Measurements from ENCODE around the gene SPAG7. TPM values are rescaled to one million over a fixed set of nuclear protein-coding genes. Genes with fewer than 3 reads are reported as not detected.

The SPAG7 gene
- polyA plus RNA-seq, 6 donors from 2014 or later, result 92.4 to 171 (median 104) TPM

DNA sequence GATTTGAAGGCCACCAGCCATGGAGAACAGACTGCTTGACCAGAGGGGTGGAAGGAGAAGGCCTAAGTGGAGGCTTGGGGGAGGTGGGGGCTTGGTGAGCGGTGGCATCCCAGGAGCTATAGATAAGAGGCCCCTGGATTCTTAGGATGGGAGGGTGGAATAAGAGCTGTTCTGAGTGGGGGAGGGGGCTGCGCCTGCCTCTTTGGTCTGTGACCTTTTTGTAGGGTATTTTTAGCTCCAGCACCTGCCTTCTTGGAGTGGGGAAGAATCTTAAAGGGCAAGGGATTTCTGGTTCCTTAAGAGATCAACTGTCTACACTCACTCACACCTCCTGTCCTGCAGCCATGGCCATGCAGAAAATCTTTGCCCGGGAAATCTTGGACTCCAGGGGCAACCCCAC is 16.1 kb downstream of the SPAG7 start:
- peak overlapping the region in 6 of 8 donors; percentile 2 to 99 (median 80) for H3K4me3 Mint-ChIP-seq
- DNase-seq (no peak), ATAC-seq (ENCODE audit: low read depth in 2 of 2) (no peak)
- H3K4me1 Mint-ChIP-seq, result peaks cover 24 to 27% (median 24%) of the 10 kb centered on the region in 3 donors
- peaks cover 4 to 8% of the 10 kb centered on the region in 2 donors for H3K36me3 Mint-ChIP-seq
- H3K27me3 Mint-ChIP-seq, result no peaks in the 10 kb centered on the region
- H3K9me3 Mint-ChIP-seq, result no peaks in the 10 kb centered on the region
- peak overlapping the region in 4 of 6 donors; percentile 31 to 73 (median 57) for H3K27ac Mint-ChIP-seq

DNA sequence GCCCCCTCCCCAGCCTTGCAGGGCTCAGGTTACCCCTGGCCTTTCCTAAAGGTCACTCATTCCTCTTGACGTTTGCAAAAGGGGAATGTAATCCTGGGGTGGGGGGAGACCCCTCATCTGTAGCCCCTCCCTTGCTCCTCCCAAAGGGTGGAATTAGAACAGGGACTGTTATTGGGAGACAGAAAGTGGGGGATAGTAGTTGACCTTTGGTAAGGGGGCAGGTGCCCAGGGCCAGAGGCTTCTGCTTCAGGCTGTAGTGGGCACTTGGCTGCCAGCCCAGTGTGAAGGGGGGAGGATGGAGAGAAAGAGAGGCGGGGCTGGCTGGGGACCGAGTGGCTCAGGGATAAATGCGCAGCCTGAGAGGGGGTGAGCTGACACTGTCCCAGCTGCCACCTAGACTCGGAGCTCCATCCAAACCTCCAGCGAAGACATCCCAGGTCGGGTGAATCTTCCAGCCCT is 16.8 kb downstream of the SPAG7 start, which contains the start of gene ENO3:
Gene ENO3, plus strand, starts transcription at position 374 of the 459 bp plus-strand sequence. CDS start 711 bp downstream, outside the sequence.
- Mint-ChIP-seq H3K4me3 (peak within 1 kb of the TSS; percentile 66 to 99 (median 86)), H3K9me3 (no peaks in the 10 kb centered on the region), H3K27ac (peak within 1 kb of the TSS; percentile 59 to 98 (median 86)), H3K36me3 (peaks cover 8 to 12% of the 10 kb centered on the region in 2 donors), H3K4me1 (peaks cover 26 to 30% (median 27%) of the 10 kb centered on the region in 3 donors), H3K27me3 (no peaks in the 10 kb centered on the region)
- no peak for DNase-seq
- no peak for ATAC-seq (ENCODE audit: low read depth in 2 of 2)

DNA sequence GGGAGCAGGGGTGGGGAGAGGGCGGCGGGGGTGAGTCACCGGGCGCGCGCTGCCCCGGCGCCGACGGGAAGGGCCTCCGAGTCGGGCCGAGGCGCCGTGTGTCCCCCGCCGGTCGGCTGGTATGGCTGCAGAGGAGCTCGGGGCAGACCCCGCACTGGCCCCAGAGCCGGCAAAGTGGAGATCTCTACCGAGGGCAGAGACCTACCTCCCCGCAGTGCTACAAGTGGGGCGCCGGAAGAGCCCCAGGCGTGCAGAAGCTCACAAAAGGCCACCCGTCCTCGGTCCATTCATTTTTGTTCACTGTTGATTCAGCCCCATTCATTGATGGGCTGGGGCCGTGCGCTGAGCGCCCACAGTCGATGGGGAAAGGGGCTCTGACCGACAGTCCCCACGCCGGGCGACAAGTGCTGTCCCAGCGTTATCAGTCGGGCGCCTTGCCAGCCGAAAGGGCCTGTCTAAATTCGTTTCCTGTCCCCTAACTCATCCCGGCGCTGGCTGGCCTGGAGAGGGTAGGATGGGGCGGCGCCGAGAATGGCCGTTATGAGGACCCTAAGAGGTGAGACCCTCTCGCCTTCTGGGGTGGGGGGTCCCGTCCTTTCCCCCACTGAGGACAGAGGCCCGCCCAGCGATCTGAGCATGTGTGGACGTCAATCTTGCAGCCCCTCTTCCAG is 17.4 kb downstream of the SPAG7 start:
- H3K4me3 Mint-ChIP-seq, result peak overlapping the region; percentile 66 to 99 (median 86)
- peaks cover 31 to 35% (median 32%) of the 10 kb centered on the region in 3 donors for H3K4me1 Mint-ChIP-seq
- no peaks in the 10 kb centered on the region for H3K27me3 Mint-ChIP-seq
- H3K36me3 Mint-ChIP-seq, result peaks cover 12 to 18% of the 10 kb centered on the region in 2 donors
- ATAC-seq (ENCODE audit: low read depth in 2 of 2) (peak in 1 of 2 donors; percentile 4), DNase-seq (no peak)
- peak overlapping the region; percentile 24 to 98 (median 83) for H3K27ac Mint-ChIP-seq
- H3K9me3 Mint-ChIP-seq, result no peaks in the 10 kb centered on the region

DNA sequence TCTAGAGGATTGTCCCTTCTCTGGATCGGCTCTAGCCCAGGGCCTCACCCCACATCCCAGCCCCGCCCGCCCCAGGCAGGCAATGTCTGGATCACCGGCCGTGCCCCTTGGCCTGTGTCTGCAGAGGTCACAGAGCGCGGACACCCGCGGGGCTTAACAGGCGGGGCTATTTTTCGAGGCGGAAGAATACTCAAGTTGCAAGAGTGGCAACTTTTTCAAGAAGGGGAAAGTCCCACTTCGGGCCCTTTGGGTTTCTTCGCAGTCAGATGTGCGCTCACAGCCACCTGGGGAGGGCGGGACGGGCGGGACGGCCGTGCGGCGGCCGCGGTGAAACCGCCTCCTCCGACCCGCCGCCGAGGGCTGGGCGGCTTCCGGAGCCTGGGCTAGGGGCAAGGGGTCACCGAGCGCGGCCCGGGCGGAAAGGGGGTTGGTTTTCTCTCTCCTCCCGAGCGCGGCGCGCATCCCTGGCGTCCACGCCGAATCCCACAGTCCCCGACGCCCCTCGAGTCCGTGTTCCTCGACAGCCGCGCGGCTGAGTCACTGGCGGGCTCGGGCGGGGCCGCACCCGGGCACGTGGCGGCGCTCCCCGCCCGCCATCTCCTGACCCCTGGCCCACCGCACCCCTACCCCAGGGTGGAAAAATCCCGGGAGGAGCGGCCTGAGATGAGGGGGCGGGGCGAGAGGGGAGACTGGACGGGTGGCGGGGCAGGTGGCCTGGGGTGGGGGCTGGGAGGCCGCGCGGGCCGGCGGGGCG is 18.1 kb downstream of the SPAG7 start:
- peak overlapping the region; percentile 85 to 100 (median 99) for H3K4me3 Mint-ChIP-seq
- H3K27me3 Mint-ChIP-seq, result no peaks in the 10 kb centered on the region
- H3K9me3 Mint-ChIP-seq, result no peaks in the 10 kb centered on the region
- H3K27ac Mint-ChIP-seq, result peak overlapping the region; percentile 83 to 98 (median 92)
- H3K4me1 Mint-ChIP-seq, result peaks cover 38 to 43% (median 39%) of the 10 kb centered on the region in 3 donors
- DNase-seq (peak; percentile 85), ATAC-seq (ENCODE audit: low read depth in 2 of 2) (peak; percentile 64 to 65)
- H3K36me3 Mint-ChIP-seq, result peaks cover 14 to 21% of the 10 kb centered on the region in 2 donors

DNA sequence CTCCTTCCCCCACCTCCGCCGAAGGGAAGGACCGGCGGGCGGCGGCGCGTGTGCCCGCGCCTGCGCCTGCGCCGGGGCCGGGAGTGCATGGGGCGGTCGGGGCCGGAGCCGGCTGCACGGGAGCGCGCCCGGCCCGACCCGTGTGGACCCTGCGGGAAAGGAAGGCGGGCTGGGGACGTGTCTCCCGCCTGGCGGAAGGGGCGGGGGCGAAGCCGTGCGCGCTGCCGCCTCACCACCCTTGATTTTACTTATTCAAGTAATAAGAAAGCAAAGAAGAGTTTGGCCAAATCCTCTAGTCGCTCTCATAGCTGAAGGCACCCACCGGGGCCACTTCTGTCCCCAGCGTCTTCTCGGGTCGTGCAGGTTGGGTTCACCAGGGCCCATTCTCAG is 18.7 kb downstream of the SPAG7 start:
- Mint-ChIP-seq H3K4me3 (peak overlapping the region; percentile 97 to 100 (median 99)), H3K36me3 (peaks cover 14 to 27% of the 10 kb centered on the region in 2 donors), H3K9me3 (no peaks in the 10 kb centered on the region), H3K4me1 (peaks cover 44 to 48% (median 44%) of the 10 kb centered on the region in 3 donors), H3K27me3 (no peaks in the 10 kb centered on the region), H3K27ac (peak overlapping the region; percentile 98 to 100 (median 98))
- DNase-seq (peak; percentile 78), ATAC-seq (ENCODE audit: low read depth in 2 of 2) (peak; percentile 56 to 57)

DNA sequence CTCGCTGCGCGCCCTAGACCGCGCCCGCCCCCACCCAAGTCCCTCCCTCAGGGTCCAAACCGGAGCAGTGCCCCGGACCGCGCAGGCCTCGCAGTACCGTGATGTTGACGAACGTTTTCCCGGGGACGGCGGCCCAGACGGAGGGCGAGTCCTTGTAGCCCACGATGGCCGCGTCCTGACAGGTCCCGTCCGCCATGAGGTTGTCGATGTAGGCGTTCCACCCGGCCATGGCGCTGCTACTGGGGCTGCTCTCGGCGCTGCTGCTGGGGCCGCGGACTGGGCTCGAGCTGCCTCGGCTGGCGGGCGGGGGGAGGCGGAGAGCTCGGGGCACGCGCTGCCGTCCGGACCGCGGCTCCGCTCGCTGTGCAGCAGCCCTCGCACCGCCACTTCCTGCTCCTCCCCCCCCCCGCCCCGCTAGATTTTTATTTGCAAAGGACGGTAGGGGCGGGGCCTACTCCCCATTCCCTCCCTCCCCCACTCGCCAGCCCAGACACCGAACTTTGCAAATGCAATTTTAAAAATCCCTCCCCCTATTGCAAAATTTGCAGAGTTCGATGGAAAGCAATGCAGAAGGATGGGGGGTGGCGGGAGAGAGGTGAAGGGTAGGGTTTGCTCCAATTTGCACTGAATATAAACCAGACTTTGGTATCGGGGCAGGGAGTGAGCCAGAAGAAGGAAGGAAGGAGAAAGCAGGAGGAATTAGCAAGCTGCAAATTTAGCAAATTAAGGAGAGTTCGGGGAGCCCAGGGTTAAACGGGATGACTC is 19.3 kb downstream of the SPAG7 start, which contains the start of gene PFN1:
Gene PFN1, minus strand, starts transcription at position 365 of the 765 bp plus-strand sequence. Its CDS starts 136 bp downstream, at position 229.
- no peaks in the 10 kb centered on the region for H3K27me3 Mint-ChIP-seq
- peaks cover 14 to 28% of the 10 kb centered on the region in 2 donors for H3K36me3 Mint-ChIP-seq
- peak within 1 kb of the TSS; percentile 97 to 100 (median 99) for H3K4me3 Mint-ChIP-seq
- DNase-seq, result peak; percentile 88
- H3K27ac Mint-ChIP-seq, result peak within 1 kb of the TSS; percentile 98 to 100 (median 98)
- no peaks in the 10 kb centered on the region for H3K9me3 Mint-ChIP-seq
- H3K4me1 Mint-ChIP-seq, result peaks cover 47 to 51% (median 50%) of the 10 kb centered on the region in 3 donors
- ATAC-seq (ENCODE audit: low read depth in 2 of 2), result peak; percentile 45 to 52

DNA sequence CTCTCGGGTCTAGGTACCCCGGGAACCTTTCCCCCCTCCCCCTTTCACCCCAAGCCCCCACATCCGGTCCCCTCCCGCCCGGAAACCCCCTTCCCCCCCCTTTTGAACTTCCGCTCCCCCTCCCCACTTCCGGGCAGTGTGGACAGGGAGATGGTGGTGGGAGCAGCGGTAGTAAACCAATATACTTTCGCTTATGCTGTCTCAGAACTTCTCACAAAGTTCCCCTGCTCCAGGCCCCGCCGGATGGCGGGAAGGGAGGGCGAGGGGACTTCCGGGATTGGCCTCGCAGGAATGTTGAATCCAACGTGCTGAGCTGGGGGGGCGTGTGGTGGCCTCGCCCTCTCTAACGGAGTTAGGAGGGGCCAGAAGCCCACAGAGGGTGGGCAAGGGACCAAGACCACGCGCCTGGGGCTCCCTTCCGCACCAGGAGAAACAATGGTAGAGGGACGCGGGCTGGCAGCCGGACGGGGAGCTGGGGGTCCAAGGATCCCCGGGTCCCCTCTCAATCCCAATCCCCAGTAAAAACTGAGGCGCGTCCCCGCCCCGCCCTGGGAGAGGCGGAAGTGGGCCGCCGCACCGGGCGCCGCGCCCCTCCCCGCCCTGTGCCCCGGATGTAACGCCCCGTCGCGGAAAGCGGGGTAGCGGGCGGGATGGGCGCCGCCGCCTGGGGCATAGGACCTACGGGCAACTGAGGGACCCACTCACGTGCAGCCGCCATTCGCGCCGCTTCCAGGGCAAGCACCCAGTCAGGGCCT is 20.0 kb downstream of the SPAG7 start:
- peaks cover 53 to 59% (median 57%) of the 10 kb centered on the region in 3 donors for H3K4me1 Mint-ChIP-seq
- DNase-seq, result peak; percentile 61
- H3K4me3 Mint-ChIP-seq, result peak overlapping the region; percentile 97 to 100 (median 99)
- H3K27me3 Mint-ChIP-seq, result no peaks in the 10 kb centered on the region
- H3K36me3 Mint-ChIP-seq, result peaks cover 14 to 34% of the 10 kb centered on the region in 2 donors
- peak overlapping the region; percentile 93 to 98 (median 96) for H3K27ac Mint-ChIP-seq
- peak; percentile 14 to 19 for ATAC-seq (ENCODE audit: low read depth in 2 of 2)
- H3K9me3 Mint-ChIP-seq, result no peaks in the 10 kb centered on the region

DNA sequence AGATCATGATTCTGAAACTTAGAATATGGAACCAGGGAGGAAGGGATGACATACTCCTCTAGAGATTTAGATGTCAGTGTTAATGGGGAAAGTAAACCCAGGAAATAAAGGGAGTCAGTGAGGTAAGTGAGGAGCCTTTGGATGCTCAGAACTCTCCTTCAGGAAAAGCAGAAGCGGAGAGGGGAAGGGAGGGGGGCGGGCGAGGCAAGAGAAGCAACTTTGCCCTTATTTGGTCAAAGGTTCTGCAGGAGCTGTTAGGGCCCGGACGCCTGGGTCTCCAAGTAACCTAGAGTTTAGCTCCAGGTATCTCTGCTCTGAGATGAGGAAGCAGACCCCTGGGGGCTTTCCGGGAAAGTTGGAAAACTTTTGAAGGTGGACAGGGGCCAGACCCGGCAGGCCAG is 20.6 kb downstream of the SPAG7 start:
- Mint-ChIP-seq H3K36me3 (peaks cover 14 to 40% of the 10 kb centered on the region in 2 donors), H3K27me3 (no peaks in the 10 kb centered on the region)
- no peak for DNase-seq

DNA sequence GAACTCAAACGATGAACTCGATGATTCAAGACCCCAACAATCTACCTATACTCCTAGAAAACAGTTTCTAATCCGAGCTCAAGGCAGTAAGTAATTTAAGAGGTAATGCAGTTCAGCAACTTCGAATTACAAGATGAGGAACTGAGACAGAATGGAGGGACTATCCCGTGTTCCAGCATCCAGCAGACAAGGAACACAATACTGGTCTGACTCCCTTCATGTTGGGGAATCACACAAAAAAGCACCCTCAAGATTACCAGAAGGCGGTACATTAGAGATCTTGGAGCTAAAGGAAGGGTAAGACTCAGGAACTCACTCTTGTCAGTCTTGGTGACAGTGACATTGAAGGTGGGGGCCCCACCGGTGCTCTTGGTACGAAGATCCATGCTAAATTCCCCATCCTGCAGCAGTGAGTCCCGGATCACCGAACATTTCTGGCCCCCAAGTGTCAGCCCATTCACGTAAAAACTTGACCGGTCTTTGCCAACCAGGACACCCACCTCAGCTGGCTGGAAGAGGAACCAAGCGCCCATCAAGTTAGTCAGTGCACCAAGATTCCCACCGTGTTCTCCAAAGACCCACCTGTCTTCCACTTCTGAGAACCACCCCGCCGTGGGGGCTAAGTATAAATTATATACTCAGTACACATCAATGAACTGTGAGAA is 21.2 kb downstream of the SPAG7 start:
- no peak for ATAC-seq (ENCODE audit: low read depth in 2 of 2)
- peaks cover 14 to 46% of the 10 kb centered on the region in 2 donors for H3K36me3 Mint-ChIP-seq

More for the DNA sequence above, 20.6 kb downstream of the SPAG7 start:
- peaks cover 58 to 65% (median 63%) of the 10 kb centered on the region in 3 donors for H3K4me1 Mint-ChIP-seq
- H3K9me3 Mint-ChIP-seq, result no peaks in the 10 kb centered on the region
- H3K27ac Mint-ChIP-seq, result peak overlapping the region; percentile 76 to 98 (median 89)
- H3K4me3 Mint-ChIP-seq, result peak overlapping the region; percentile 91 to 100 (median 99)
- ATAC-seq (ENCODE audit: low read depth in 2 of 2), result no peak

DNA sequence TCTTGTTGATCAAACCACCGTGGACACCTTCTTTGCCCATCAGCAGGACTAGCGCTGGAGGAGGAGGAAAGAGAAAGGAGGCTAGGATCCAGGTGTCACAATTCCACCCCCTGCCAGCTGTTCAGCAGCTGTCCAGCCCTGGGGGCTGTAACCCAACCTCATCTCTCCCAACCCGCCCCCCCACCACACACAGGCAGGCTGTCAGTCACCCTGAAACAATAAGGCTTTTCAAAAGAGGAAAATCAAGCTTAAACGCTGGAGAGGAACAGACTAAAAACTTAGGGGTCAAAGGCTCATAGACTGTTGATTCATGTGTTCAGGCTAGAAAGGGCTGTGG is 21.7 kb downstream of the SPAG7 start:
- H3K4me1 Mint-ChIP-seq, result peaks cover 65 to 73% (median 71%) of the 10 kb centered on the region in 3 donors
- H3K27ac Mint-ChIP-seq, result peak overlapping the region in 3 of 6 donors; percentile 91 to 98 (median 95)
- H3K36me3 Mint-ChIP-seq, result peaks cover 14 to 46% of the 10 kb centered on the region in 2 donors
- ATAC-seq (ENCODE audit: low read depth in 2 of 2) (no peak), DNase-seq (no peak)
- H3K4me3 Mint-ChIP-seq, result peak overlapping the region; percentile 91 to 100 (median 99)
- H3K27me3 Mint-ChIP-seq, result no peaks in the 10 kb centered on the region
- H3K9me3 Mint-ChIP-seq, result no peaks in the 10 kb centered on the region

More for the DNA sequence above, 21.2 kb downstream of the SPAG7 start:
- no peaks in the 10 kb centered on the region for H3K9me3 Mint-ChIP-seq
- H3K27me3 Mint-ChIP-seq, result no peaks in the 10 kb centered on the region
- peak overlapping the region; percentile 91 to 100 (median 99) for H3K4me3 Mint-ChIP-seq
- H3K4me1 Mint-ChIP-seq, result peaks cover 64 to 70% (median 69%) of the 10 kb centered on the region in 3 donors
- peak overlapping the region; percentile 76 to 98 (median 90) for H3K27ac Mint-ChIP-seq
- DNase-seq, result no peak

DNA sequence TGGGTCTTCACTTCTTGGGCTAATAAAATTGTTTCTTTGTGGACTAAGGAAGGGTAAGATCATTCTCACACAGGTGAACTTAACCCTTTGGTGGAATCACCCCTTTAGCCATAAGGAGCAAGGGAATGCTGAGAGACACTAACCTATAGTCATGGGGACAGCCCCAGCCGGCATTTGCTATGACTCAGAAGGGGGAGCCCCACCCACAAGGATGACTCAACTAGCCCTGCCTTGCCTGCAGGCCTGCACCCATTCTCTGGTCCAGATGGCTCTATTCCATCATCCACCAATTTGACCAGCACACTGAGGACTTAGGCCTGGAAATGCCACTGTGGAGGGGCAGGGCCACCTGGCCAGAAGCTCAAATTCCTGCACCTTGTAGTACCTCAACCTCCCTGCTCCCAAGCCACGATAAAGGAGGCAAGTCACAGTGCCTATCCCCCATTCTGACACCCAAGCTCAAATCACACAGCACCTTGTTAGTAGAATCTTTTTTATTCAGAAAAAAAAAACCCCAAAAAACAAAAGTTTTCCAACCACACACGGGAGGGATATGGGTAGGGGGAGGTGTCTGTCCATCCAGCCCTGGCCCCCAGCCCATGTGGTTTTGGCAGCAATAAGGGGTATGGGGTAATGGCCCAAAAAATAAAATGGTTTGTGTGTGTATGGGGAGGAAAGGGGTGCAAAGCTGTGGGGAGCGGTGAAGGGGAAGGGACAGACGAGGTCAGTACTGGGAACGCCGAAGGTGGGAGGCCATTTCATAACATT is 22.3 kb downstream of the SPAG7 start:
- peaks cover 64 to 71% (median 71%) of the 10 kb centered on the region in 3 donors for H3K4me1 Mint-ChIP-seq
- peak overlapping the region; percentile 6 to 100 (median 98) for H3K4me3 Mint-ChIP-seq
- peaks cover 14 to 46% of the 10 kb centered on the region in 2 donors for H3K36me3 Mint-ChIP-seq
- H3K27me3 Mint-ChIP-seq, result no peaks in the 10 kb centered on the region
- DNase-seq (no peak), ATAC-seq (ENCODE audit: low read depth in 2 of 2) (no peak)
- H3K9me3 Mint-ChIP-seq, result no peaks in the 10 kb centered on the region
- peak overlapping the region; percentile 64 to 98 (median 84) for H3K27ac Mint-ChIP-seq
